ENCODE results near the gene NRG2. TPM values are rescaled to one million over a fixed set of nuclear protein-coding genes. Genes with fewer than 3 reads are reported as not detected.

NRG2 gene
- total RNA-seq, 4 donors from 2014 or later = 4.5 to 7.0 (median 5.4) TPM

DNA sequence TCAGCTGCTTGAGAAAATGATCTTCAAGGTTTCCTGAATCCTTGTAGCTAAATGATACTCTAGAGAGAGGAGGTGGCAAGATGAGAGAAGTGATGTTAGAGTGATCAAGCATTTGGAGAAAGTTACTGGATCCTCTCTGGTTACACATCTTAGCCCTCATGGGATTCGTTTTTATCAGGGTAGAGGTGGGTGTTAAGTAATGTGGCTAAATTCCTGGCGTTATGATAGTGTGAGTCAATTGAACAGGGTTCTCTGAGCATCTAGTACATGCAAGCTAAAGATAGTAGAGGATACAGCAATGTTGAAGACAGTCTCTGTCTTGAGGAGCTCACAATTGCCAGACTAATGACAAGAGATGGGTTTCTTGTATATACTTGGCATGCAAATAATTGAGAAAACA lies 123.8 kb downstream of the NRG2 start:
- H3K27me3 ChIP-seq = peaks cover 3% of the 10 kb centered on the region
- H3K27ac ChIP-seq = no peak overlapping the region
- H3K36me3 ChIP-seq = no peaks in the 10 kb centered on the region
- H3K9me3 ChIP-seq = no peaks in the 10 kb centered on the region
- no peak for DNase-seq (ENCODE audit: low spot score in 2 of 2)
- no peak for TF ChIP-seq EP300 (IDR thresholded peaks at IDR 0.05)
- TF ChIP-seq POLR2AphosphoS5 (IDR thresholded peaks at IDR 0.05) = no peak
- TF ChIP-seq POLR2A (IDR thresholded peaks at IDR 0.05) = no peak
- TF ChIP-seq, protein P1, sequence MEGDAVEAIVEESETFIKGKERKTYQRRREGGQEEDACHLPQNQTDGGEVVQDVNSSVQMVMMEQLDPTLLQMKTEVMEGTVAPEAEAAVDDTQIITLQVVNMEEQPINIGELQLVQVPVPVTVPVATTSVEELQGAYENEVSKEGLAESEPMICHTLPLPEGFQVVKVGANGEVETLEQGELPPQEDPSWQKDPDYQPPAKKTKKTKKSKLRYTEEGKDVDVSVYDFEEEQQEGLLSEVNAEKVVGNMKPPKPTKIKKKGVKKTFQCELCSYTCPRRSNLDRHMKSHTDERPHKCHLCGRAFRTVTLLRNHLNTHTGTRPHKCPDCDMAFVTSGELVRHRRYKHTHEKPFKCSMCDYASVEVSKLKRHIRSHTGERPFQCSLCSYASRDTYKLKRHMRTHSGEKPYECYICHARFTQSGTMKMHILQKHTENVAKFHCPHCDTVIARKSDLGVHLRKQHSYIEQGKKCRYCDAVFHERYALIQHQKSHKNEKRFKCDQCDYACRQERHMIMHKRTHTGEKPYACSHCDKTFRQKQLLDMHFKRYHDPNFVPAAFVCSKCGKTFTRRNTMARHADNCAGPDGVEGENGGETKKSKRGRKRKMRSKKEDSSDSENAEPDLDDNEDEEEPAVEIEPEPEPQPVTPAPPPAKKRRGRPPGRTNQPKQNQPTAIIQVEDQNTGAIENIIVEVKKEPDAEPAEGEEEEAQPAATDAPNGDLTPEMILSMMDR (IDR thresholded peaks at IDR 0.05) = no peak
- no peak overlapping the region for H3K4me3 ChIP-seq
- no peaks in the 10 kb centered on the region for H3K4me1 ChIP-seq
- WGBS = 68% methylated on average over 2 of the region's 2 CpGs

- H3K9me3 ChIP-seq = no peaks in the 10 kb centered on the region
- H3K27me3 ChIP-seq = peaks cover 3% of the 10 kb centered on the region
- peaks cover 8% of the 10 kb centered on the region for H3K4me1 ChIP-seq
- H3K27ac ChIP-seq = no peak overlapping the region
- H3K4me3 ChIP-seq = no peak overlapping the region
- no peak for DNase-seq (ENCODE audit: low spot score in 2 of 2)
- H3K36me3 ChIP-seq = no peaks in the 10 kb centered on the region
- TF ChIP-seq, protein P1 (IDR thresholded peaks at IDR 0.05) = no peak
- TF ChIP-seq POLR2AphosphoS5 (IDR thresholded peaks at IDR 0.05) (no peak), EP300 (IDR thresholded peaks at IDR 0.05) (no peak), POLR2A (IDR thresholded peaks at IDR 0.05) (no peak)
- WGBS = 30% methylated on average over 3 of the region's 3 CpGs
These were observed 127.3 kb downstream of the NRG2 start for GRCh38 chr5:139915834-139916233.

- H3K4me3 ChIP-seq = no peak overlapping the region
- no peaks in the 10 kb centered on the region for H3K9me3 ChIP-seq
- H3K27ac ChIP-seq = no peak overlapping the region
- WGBS = 72% methylated on average over 3 of the region's 3 CpGs
- peaks cover 3% of the 10 kb centered on the region for H3K27me3 ChIP-seq
- no peaks in the 10 kb centered on the region for H3K36me3 ChIP-seq
- TF ChIP-seq, protein P1 (IDR thresholded peaks at IDR 0.05) = no peak
- TF ChIP-seq POLR2AphosphoS5 (IDR thresholded peaks at IDR 0.05) = no peak
- TF ChIP-seq EP300 (IDR thresholded peaks at IDR 0.05) = no peak
- peaks cover 13% of the 10 kb centered on the region for H3K4me1 ChIP-seq
- DNase-seq (ENCODE audit: low spot score in 2 of 2) = no peak
These were observed 127.8 kb downstream of the NRG2 start for GRCh38 chr5:139915266-139915665.

GRCh38 chr5:139914218-139914807 lies 128.8 kb downstream of the NRG2 start:
- Histone ChIP-seq H3K36me3 (no peaks in the 10 kb centered on the region), H3K27me3 (peaks cover 3% of the 10 kb centered on the region), H3K27ac (no peak overlapping the region), H3K4me1 (peaks cover 13% of the 10 kb centered on the region), H3K4me3 (no peak overlapping the region), H3K9me3 (no peaks in the 10 kb centered on the region)
- no peak for TF ChIP-seq POLR2A (IDR thresholded peaks at IDR 0.05)
- TF ChIP-seq, protein P1 (IDR thresholded peaks at IDR 0.05) = no peak
- TF ChIP-seq POLR2AphosphoS5 (IDR thresholded peaks at IDR 0.05) = no peak
- no peak for TF ChIP-seq EP300 (IDR thresholded peaks at IDR 0.05)
- 58% methylated on average over 7 of the region's 7 CpGs for WGBS
- no peak for DNase-seq (ENCODE audit: low spot score in 2 of 2)

GRCh38 chr5:139912804-139913203 lies 130.3 kb downstream of the NRG2 start:
- TF ChIP-seq POLR2AphosphoS5 (IDR thresholded peaks at IDR 0.05) = no peak
- no peak for TF ChIP-seq EP300 (IDR thresholded peaks at IDR 0.05)
- TF ChIP-seq POLR2A (IDR thresholded peaks at IDR 0.05) = no peak
- TF ChIP-seq, protein P1 (IDR thresholded peaks at IDR 0.05) = no peak
- Histone ChIP-seq H3K4me3 (no peak overlapping the region), H3K9me3 (no peaks in the 10 kb centered on the region), H3K36me3 (no peaks in the 10 kb centered on the region), H3K27me3 (peaks cover 3% of the 10 kb centered on the region), H3K27ac (no peak overlapping the region), H3K4me1 (peaks cover 13% of the 10 kb centered on the region)
- no peak for DNase-seq (ENCODE audit: low spot score in 2 of 2)
- 60% methylated on average over 4 of the region's 4 CpGs for WGBS
